Activated naive CD8-positive, alpha-beta T cell treated with anti-CD3 and anti-CD28 coated beads, Interleukin-2, amount 50 U/mL, for 16 hours (primary cell): ENCODE results near the gene PYGB.
"Not testable (repeated sequence)": the region's sequence is repeated elsewhere in the genome, so short reads cannot be mapped to it uniquely, and the experiment has no call there.

Experiments
- DNase-seq: peaks from one replicate; pipeline ENCODE4 v3.0.0-alpha.2; 2020; ENCODE audit warnings: low read depth, low spot score

PYGB gene

DNA sequence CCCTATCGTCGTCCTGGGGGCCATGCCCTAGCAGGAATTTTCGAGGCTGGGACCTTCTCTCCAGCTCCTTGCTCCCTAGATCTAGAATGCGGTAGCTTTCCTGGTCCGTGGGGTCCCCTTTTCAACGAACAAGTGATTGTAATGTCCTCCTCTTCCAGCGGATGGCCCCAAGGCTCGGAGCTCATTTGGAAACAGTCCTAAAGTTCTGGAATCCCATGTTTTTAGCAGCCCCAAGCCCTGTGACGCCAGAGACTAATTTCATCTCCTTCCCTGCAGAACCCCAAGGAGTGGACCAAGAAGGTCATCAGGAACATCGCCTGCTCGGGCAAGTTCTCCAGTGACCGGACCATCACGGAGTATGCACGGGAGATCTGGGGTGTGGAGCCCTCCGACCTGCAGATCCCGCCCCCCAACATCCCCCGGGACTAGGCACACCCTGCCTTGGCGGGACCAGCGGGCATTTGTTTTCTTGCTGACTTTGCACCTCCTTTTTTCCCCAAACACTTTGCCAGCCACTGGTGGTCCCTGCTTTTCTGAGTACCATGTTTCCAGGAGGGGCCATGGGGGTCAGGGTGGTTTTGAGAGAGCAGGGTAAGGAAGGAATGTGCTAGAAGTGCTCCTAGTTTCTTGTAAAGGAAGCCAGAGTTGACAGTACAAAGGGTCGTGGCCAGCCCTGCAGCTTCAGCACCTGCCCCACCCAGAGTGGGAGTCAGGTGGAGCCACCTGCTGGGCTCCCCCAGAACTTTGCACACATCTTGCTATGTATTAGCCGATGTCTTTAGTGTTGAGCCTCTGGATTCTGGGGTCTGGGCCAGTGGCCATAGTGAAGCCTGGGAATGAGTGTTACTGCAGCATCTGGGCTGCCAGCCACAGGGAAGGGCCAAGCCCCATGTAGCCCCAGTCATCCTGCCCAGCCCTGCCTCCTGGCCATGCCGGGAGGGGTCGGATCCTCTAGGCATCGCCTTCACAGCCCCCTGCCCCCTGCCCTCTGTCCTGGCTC, 48.5 kb downstream of the PYGB start:
- DNase-seq = no peak

DNA sequence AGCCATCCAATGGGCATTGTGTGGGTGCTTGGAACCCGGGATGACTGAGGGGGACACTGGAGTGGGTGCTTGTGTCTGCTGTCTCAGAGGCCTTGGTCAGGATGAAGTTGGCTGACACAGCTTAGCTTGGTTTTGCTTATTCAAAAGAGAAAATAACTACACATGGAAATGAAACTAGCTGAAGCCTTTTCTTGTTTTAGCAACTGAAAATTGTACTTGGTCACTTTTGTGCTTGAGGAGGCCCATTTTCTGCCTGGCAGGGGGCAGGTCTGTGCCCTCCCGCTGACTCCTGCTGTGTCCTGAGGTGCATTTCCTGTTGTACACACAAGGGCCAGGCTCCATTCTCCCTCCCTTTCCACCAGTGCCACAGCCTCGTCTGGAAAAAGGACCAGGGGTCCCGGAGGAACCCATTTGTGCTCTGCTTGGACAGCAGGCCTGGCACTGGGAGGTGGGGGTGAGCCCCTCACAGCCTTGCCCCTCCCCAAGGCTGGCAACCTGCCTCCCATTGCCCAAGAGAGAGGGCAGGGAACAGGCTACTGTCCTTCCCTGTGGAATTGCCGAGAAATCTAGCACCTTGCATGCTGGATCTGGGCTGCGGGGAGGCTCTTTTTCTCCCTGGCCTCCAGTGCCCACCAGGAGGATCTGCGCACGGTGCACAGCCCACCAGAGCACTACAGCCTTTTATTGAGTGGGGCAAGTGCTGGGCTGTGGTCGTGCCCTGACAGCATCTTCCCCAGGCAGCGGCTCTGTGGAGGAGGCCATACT, 49.4 kb downstream of the PYGB start:
- no peak for DNase-seq

DNA sequence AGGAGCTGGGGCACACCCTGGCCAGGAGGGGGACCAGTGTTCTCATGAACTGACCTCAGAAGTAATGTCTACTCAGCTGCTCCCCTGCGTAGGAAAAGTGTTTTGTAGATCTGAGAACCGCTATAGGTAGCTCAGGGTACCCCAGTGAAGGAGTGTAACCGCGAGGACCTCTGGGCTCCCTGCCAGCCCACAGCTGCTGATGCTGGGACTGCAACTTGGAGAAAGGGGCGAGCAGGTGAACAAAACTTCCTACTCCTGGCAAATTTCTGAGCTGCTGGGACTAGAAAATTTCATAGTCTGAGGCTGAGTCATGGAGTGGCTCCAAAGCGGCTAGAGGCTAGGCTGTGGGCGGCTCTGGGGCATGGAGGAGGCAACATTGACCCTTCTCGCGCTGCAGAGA, 51.9 kb downstream of the PYGB start:
- DNase-seq = no peak

DNA sequence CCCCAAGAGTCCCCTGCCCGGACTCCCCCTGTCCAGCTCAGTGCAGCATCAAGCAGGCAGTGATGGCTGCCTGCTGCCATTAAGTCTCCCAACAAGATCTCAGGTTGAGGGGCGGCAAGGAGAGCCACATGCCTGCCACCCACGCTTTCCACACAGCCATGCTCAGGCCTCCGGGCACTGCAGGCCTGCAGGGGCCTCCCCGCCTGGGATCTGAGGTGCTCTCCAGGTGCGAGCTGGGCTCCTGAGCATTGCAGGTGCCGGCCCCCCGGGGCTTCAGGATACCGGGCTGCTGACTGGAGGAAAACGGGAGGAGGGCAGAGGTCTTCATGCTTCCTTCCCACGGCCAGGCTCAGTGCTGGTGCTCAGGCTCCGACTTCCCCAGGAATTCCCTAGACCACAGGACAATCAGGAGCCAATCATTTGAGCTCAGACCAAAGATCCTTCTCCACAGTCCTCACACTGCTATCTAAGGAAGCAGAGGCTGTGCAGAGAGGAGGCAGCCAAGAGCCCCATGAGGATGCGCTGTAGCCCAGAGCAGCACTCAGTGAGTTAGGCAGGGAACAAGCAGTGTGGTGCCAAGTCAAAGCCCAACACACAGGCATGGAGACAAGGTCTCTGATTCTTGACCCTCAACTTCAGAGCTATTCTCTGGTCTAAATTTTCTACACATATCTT, 52.7 kb downstream of the PYGB start:
- DNase-seq = no peak

DNA sequence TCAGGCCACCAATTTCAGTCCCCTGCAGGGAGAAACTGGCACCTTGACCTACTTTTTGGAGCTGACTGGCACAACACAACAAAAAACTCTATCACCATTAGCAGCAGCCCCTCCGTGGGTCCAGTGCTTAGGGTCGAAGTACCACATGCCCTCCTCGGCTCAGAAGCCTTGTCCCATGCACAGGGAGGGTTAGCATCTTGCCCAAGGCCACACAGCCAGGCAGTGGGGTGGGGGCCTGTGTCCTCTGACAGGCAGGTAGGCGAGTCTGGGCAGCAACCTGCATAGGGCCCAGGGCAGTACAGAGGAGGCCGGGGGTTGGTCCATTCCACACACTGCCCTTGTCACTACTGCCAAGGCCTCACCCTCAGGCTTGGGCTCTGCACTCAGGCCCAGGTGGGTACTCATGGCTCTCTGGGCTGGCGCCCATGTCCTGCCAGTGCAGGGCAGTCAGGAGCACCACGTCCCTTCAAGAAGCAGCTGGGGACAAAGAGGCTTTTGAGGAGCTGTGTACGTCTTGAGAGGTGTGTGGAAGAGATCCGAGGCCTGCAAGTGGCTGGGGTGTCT, 53.6 kb downstream of the PYGB start:
- no peak for DNase-seq

DNA sequence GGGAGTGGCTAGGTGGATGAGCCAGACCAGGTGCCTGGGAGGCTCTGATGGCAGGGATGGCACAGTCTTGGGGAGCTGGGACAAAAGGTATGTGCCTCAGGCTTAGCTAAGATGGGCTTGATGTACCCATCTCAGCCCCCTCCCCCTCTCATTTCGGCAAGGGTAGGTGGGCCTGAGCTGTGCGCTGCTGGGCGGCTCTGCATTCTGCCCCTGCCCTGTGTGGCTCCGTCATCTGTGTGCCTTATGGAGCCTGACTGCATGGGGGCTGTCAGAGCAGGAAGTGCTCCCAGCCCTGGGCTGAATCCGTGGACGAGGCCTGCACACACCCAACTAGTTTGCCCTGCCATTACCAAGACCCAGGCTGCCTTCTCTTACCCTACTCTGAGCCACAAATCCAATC, 54.7 kb downstream of the PYGB start:
- DNase-seq = no peak

DNA sequence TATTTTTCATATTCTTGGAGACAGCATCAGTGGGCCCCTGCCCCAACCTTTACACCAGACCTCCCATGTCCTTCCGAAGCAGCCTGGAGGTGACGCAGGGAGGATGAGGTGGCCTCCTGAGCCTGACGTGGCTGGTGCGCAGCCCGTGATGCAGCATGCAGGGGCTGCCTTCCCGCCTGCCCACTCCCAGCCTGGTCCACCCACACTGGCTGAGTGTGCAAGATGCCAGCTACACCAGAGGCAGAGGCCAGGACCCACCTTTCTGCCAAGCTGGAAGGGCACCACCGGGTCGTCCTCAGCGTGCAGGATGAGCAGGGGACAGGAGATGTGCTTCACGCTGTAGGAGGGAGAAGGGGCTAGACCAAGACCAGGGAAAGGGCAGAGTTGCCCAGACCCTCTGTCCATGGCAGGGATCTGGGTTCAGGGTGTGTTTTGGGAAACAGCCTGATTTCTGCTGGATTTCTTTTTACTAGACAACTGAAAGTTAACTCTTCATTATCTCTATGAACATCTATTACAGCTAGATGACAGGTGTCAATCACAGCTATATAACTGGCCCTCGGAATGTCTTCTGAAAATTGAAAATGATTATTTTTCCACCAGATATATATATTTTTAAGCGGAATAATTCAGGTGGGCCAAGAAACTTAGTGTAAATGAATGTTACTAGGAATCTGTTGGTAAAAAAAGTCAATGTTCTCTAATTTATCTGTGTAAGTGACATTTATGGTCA, 55.6 kb downstream of the PYGB start:
- no peak for DNase-seq

DNA sequence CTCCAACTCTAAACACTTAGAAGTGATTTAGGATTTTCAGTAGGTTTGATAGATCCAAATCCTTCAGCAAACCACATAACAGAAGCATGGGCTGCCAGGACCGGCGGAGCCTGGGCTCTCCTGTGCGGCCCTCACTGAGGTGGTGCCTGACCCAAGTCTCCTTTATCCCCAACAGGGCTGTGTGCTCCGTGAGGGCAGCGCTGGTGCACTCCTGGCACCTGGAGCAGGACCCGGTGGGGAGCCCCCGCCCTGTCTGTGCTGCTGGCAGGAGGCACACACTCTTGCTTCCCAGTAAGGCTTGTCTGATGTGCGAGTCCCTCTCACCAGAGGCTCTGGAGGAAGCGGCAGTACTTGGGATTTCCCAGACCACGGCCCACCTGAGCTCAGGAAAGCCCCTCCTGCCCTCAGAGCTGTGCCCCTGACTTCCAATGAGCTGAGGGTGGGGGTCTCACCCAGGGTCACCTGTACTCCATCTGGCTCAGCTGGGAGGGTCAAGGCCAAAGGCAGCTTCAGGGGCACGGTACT, 56.2 kb downstream of the PYGB start:
- no peak for DNase-seq

DNA sequence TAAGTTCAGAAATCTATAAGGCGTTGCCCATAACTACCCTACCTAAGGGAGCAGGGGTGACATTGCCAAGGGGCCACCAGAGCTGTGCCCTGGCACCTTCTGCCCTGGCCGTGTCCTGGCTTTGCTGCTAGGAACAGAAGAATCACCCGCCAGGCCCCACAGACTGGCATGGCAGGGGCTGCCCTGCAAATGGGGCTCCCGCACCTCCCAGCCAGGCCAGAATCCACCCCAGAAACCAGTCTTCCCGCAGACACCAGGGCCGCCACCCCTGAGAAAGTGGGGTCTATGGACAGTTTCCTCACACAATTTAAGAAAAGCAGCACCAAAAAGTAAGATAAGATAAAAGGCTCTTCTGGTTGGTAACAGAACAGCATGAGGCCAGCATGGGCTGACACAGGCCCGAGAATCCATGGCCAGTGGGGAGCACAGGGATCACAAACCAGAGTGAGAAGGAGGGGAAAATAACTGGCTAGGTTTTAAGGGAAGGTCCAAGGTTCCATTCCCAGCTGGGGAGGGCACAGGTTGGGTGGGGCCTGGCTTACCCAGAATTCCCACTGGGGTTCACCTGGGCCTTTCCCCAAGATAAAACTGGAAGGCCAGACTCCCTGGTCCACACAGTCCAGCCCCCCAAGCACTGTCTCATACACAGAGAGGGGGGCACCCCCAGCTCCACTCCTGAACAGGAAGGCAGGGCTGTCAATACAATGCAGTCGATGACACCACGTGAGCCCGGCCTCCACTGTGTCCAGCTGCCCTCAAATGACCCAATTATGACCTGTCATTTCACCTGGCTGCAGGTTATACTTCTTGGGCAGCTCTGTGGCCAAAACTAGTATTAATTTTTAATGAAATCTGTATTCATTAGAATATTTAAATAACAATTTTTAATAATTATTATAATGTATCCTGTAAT, 59.4 kb downstream of the PYGB start:
- no peak for DNase-seq

DNA sequence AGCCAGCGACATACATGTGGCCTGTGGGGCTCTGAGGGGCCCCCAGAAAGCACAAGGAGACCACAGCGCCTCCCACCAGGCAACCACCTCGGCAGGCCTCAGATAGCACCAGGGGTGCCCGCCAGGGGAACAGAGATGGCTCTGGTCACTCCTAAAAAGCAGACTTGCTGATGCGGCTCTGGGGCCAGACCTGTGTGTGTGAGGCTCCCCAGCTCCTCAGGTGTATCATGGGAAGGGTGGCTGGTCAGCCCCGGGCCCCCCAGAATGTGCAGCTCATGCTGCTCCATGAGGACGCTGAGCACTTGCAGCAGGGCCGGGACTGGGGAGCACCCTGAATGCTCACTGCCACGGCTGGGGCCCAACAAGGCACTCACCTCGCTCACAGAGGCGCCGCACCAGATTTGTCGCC, 60.2 kb downstream of the PYGB start:
- DNase-seq = no peak

DNA sequence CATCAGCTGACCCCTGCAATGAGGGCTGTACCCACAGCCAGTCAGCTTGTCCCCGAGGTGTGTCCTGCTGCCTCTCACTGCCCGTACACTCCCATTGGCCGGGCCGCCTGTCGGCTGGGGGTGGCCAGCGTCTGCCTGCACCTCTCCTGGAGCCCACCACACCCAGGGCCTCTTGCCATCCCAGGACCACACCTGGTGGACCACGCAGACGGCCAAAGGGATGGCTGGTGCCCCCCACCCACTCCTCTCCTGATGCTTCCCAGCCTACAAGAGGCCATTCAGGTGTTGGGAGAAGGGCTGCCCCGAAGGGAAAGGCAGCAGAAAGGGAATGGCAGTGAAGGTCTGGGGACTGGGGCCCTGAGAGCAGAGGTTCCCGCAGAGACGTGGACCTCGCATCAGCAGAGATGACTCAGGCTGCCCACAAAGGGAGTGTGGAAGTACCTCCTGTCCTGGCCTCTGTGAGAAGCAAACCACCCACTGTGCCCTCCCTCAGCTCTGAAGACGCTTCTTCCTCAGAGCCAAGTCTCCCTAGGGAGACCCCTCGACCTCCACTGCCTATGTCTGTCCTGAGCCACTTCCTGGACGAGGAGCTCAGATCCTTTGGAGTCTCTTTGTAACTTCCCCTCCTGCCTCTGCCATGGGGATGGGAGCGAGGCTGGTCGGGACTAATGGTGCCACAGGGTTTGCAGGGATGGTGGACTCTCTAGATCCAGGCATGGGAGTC, 60.9 kb downstream of the PYGB start:
- DNase-seq = no peak

DNA sequence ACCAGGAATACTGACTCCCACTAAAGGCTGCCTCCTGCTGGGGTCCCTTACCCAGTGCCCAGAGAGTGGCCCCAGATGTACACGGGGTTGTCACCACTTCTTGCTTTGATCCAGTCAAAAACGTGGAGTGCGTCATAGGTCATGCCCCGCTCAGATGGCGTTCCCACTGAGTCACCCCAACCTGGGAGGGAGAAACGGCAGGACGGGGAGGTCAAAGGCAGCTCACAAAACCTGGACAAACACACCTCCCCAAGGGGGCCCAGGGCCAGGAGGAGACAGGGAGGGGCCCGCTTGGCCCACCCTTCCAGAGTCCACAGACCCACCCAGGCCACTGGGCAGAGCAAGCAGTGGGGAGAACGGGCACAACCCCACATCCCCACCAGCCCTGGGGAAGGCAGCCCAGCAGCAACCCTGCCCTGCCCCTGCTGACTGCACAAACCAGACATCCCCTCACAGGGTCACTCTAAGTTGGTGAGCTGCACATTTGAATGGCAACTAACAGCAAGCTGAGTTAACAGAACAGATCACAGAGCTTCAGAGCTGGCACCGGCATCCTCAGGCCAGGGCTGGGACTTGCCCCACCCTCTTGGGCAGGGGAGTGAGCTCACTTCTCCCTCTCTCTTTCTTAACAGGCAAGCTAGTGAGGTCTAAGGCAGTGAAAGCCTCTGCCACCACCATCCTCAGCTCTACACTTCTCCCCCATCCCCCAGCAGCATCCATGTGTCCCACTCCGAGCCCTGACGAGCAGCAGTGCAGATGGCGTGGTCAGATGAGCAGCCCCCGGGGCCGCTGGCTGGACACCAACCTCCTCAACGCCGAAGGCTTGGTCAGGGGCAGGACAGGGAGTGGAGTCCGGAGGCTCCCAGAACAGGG, 61.7 kb downstream of the PYGB start:
- no peak for DNase-seq

DNA sequence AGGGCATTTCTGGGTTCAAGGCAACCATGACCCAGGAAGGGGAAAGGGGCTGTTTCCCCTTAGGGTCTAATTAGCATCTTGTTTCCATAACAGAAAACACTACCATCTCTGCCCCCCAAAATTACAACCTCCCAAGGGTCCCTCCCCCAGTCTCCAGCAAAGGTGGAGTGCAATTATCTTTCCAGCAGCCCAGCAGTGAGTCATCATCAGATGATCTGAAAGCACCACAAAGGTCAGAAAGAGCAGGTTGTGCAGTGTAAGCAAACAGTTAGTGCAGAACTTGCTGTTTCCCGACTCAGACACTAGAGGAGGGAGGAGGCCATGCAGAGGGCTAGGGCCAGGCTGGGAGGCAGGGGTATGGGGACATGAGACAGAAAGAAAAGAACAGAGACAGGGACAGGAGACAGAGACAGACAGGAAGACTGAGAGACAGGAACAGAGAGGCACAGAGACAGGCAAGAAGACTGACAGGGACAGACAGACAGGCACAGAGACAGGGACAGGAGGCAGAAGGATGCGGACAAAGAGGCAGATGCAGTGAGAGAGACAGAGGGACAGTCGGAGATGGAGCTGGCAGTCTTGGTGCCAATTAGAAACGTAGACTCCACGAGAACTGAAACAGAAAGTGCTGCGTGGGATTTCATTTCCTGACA, 62.5 kb downstream of the PYGB start:
- no peak for DNase-seq

DNA sequence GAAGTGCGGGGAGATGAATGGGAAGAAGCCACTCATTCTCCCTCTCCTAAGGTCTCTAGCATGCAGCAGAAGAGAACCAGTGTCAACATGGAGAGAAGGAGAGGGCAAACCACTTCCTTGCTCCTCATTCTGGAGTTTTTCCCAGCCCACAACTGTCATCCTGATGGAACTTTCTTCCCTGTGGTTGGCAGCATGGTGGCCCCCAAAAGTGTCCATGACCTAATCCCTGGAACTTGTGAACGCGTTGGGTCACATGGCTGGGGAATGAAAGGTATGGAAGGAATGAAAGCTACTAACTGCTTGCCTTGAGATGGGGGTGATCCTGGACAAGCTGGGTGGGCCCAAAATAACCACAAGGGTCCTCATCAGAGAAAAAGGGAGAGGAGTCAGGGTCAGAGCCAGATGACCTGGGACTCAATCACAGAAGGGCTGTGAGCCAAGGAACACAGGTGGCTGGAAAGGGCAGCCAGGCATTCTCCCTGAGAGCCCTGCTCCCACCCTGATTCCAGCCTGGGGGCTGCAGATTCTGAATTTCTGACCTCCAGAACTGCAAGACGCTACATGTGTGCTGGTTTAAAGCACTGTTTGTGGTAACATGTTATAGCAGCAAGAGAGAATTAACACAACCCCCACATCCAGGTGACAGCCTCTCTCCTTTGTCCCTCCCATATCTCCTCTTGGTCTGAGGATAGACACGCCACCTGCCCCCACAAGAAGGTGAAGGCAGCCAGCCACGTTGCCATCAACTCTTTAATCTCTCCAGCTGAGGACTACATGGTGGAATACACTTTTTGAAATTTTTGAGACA, 63.2 kb downstream of the PYGB start:
- no peak for DNase-seq

DNA sequence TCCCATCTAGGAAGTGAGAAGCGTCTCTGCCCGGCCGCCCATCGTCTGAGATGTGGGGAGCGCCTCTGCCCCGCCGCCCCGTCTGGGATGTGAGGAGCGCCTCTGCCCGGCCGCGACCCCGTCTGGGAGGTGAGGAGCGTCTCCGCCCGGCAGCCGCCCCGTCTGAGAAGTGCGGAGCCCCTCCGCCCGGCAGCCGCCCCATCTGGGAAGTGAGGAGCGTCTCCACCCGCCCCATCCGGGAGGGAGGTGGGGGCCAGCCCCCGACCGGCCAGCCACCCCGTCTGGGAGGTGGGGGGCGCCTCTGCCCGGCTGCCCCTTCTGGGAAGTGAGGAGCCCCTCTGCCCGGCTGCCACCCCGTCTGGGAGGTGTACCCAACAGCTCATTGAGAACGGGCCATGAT, 64.8 kb downstream of the PYGB start:
- not testable (repeated sequence) for DNase-seq

DNA sequence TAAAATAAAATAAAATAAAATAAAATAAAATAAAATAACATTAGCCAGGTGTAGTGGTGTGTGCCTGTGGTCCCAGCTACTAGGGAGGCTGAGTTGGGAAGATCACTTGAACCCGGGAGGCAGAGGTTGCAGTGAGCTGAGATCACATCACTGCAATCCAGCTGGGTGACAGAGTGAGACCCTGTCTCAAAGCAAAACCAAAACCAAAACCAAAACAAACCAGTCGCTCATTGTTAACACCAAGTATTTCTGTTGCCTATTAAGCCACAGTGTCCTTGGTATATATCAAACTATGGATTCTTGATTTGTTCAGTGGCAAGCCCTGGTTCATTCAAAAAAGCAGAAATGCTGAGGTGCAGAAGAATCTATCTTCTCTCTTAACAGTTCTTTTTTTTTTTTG, 65.7 kb downstream of the PYGB start:
- DNase-seq = no peak
